HG03520 (cell line): ENCODE measurements around the gene TPRX1.
"Not testable (repeated sequence)": the region's sequence is repeated elsewhere in the genome, so short reads cannot be mapped to it uniquely, and the experiment has no call there.

ENCODE experiments used
- ATAC-seq: cut with Tn5 transposase; IDR thresholded peaks from one replicate; pipeline ENCODE4 v1.9.1; 2021; ENCODE audit warnings: mild to moderate bottlenecking, moderate library complexity; ENCODE audit not compliant: unreplicated experiment

The TPRX1 gene

GRCh38 chr19:47802521-47803043 is 1.8 kb downstream of the TPRX1 start:
- ATAC-seq: no peak

- ATAC-seq: no peak
These were observed 3.1 kb downstream of the TPRX1 start for GRCh38 chr19:47801270-47801669.

DNA sequence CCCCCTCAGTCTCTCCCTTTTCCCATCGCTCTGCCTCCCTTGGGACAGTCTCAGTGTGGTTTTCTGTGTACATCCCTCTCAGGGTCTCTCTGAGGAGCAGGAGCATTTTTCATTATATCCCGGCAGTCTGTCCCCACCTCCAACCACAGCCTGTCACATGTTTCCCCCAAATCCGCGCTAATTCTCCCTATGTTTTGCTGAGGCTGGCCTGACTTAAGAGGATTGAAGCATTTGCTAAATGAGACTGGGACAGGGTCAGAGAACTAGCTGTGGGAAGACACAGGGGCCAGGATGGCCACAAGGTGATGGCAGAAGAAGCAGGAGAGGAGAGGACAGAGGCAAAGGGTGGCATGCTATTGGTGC is 5.5 kb downstream of the TPRX1 start:
- ATAC-seq: no peak

DNA sequence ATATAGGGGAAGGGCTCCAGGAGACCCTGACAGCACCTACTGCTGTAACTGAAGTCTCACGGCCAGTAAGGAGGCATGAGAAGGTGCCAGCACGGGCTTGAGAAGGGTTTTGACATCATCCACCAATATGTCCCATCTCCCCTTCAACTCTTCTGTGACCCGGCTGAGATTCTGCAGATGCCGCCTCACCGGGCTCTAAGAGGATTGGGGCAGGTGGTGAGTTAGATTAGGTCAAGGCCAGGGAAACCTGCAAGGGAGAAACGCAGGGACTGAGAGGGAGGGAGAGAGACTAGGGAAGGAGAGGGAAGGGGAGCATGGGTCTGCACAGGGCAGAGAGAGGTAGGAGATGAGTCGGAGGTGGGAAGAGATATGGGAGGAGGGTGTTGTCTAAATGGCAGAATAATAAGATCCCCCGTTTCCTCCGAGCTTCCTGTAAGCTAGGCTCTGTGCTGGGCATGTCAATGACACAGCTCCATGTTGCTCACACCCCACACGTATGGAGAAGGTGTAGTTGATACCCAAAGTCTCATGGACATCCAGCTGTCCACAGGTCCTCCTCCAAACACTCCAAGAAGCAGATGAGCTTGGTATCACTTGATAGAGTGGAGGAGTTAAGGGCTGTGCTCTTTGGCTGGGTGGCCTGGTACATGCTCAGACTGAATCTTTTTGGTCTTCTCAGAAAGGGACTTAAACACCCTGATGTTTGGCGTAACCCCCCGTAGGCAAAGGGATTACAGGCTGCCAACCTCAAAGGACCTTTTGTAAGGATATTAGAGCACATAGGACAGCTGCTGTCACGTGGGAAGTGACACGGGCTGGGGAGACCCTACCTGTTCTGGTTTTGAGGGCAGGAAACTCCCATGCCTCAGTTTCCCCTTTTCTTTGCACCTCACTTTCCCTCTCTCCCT is 6.1 kb downstream of the TPRX1 start:
- no peak for ATAC-seq

DNA sequence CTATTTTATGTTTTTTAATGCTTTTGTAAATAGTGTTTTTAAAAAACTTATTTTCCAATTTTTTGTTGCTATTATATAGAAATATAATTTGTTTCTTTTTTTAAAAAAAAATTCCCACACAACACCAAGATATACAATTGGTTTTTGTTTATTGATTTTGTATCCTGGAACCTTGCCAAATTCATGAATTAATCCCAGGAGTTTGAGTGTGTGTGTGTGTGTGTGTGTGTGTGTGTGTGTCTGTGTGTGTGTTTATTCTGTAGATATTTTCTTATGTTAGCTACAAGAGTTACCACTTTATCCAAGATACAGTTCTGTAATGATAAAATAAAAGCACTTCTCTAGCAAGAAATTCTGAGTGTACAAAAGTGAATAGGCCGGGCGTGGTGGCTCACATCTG is 7.6 kb downstream of the TPRX1 start:
- ATAC-seq: no peak

DNA sequence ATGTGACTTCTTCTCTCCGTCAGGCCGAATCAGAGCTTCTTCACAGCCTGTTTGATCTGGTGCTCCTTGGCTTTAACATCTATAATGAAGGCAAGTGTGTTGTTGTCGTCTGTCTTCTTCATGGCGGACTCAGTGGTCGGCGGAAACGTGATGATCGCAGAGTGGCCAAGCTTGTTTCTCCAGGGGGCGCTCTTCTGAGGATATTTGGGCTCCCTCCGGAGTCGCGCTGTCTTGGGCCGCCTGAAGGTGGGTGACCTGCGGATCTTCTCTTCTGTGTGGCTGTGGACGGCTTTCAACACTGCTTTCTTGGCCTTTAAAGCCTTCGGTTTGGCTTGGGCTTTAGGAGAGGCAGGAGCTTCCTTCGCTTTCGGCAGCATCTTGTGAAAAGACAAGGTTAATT is 9.8 kb downstream of the TPRX1 start:
- no peak for ATAC-seq

GRCh38 chr19:47792616-47793015 is 11.7 kb downstream of the TPRX1 start:
- no peak for ATAC-seq

- ATAC-seq: no peak
These were observed 13.9 kb downstream of the TPRX1 start for GRCh38 chr19:47790398-47790814.

DNA sequence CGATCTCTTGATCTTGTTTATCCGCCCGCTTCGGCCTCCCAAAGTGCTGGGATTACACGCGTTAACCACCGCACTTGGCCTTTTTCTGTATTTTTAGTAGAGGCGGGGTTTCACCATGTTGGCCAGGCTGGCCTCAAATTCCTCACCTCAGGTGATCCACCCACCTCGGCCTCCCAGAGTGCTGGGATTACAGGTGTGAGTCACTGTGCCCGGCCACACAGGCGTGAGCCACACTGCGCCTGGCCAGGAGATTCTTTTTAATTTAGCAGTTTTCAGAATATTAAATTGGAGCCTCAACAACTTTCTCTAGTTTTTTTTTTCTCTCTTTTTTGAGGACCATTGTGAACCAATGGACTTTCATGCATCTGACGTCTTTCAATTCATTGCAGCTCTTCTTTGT is 14.5 kb downstream of the TPRX1 start:
- not testable (repeated sequence) for ATAC-seq

DNA sequence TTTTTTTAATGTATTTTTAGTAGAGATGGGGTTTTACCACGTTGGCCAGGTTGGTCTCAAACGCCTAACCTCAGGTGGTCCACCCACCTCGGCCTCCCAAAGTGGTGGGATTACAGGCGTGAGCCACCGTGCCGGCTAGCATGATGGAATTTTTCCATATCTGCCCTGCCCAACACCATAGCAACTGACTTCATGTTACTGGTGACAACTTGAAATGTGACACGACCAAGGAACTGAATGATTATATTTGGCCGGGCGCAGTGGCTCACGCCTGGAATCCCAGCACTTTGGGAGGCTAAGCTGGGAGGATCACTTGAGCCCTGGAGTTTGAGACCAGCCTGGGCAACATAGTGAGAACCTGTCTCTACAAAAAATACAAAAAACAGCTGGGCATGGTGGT is 17.0 kb downstream of the TPRX1 start:
- ATAC-seq: not testable (repeated sequence)

GRCh38 chr19:47786566-47786965 is 17.8 kb downstream of the TPRX1 start:
- no peak for ATAC-seq

GRCh38 chr19:47781590-47782262 is 22.6 kb downstream of the TPRX1 start:
- no peak for ATAC-seq

DNA sequence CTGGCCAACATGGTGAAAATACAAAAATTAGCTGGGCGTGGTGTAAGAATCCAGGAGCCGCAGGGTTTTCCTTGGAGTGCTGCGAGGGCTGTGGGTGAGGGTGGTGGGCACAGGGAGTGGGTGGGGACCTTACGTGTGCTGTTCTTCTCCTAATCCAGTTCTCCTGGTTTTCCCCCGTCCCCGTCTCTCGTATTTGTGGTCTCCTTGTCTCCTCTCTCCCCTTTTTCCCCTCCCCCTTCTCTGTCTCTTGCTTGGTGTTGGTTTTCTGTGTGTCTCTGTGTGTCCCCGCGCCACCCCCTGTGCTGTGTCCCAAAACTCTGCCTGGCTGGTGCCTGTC is 24.2 kb downstream of the TPRX1 start:
- ATAC-seq: no peak

DNA sequence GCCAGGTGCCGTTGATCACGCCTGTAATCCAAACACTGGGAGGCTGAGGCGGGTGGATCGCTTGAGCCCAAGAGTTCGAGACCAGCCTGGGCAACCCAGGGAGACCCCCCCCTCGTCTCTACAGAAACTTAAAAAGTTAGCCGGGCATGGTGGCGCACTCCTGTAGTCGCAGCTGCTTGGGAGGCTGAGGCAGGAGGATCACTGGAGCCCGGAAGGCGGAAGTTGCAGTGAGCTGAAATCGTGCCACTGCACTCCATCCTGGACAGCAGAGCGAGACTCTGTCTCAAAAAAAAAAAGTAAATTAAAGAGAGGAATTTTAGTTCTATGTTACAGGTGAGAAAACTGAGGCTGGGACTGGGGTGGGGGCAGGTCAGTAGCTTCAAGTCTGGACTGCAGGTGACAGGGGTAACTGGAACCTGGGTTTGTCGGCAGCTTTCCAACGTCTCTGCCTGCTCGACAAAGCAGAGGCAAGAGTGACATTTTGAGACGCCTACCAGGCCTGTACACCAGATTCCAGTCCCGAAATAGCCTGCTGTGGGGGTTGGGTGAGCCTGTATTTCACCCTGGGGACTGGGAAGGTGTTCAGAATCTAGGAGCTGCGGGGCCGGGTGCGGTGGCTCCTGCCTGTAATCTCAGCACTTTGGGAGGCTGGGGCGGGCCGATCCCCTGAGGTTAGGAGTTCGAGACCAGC is 24.7 kb downstream of the TPRX1 start:
- no peak for ATAC-seq

DNA sequence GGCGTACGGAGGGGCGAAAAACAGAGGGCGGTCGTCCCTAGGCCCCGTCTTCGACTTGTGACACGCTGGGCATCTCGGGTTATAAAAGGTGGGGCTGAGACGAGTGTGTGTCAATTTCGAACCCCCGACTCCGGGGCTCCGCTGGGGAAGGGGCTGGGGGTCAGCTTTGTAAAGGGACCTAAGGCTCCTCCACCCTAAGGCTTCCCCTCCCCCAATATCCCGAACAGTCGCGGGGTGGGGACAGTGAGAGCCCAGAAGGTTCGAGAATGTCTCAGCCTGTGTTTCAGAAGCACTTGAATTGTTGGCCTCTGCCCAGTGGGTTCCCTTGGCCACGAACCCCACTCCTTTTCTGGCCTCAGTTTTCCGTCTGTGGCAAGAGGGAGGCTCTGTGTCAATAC is 25.4 kb downstream of the TPRX1 start:
- no peak for ATAC-seq

DNA sequence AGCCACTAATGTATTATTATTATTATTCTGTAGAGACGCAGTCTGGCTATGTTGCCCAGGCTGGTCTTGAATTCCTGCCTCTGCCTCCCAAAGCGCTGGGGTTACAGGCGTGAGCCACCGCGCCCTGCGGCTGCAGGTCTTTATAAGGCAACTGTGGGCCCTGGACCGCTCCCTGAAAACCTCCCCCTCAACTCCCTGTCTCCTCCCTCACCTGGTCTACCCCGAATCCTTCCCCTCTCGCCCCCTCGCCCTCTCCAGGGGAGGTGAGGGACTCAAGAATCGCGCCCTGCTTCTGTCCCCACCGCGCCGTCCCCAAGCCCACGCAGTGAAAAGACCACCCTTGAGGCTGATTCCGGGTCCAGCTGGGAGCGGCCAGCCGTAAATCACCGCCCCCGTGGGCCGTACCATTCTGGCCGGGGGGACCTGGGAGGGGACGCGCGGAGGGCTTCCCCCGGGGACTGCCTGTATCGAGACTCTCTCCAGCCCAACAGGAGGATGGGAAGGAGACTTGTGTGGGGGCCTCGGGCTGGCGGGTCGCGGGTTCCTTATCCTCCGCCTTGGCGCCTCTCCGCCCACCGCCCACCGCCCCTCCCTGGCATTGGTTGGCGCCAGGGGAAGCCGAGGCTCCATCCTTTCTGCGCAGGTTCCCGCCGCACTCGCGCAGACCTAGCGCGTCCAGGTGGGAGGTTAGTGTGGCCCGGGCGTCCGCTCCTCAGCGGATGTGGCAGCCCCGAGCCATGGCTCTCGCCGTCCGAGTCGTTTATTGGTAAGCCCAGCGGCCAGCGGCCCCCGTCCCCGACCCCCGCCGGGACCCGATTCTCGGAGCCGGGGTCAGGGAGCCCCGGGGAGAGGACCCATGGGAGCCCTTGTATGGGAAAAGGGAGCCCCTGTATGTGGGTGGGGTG is 26.1 kb downstream of the TPRX1 start, which contains the start of gene SELENOW:
SELENOW (plus strand) TSS at position 655 of the 905 bp plus-strand sequence; CDS start at position 738, 83 bp downstream.
- ATAC-seq: peak; percentile 67

DNA sequence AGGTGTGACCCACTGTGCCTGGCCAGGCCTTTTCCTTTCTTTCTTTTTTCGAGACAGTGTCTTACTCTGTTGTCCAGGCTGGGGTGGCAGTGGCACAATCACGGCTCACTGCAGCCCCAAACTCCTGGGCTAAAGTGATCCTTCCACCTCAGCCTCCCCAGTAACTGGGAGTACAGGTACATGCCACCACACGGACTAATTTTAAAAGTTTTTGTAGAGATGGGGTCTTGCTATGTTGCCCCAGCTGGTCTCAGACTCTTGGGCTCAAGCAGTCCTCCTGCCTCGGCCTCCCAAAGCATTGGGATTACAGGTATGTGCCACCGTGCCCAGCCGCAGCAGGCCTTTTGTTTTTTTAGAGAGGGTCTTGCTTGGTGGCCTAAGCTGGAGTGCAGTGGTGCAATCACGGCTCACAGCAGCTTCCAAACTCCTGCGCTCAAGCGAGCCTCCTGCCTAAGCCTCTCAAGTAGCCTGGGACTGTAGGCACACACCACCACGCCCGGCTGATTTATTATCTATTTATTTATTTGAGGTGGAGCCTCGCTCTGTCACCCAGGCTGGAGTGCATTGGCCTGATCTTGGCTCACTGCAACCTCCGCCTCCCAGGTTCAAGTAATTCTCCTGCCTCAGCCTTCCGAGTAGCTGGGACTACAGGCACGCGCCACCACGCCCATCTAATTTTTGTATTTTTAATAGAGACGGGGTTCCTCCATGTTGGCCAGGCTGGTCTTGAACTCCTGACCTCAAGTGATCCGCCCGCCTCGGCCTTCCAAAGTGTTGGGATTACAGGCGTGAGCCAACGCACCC is 26.9 kb downstream of the TPRX1 start:
- not testable (repeated sequence) for ATAC-seq

GRCh38 chr19:47776568-47776967 is 27.8 kb downstream of the TPRX1 start:
- ATAC-seq: no peak

GRCh38 chr19:47771291-47771690 is 33.1 kb downstream of the TPRX1 start:
- not testable (repeated sequence) for ATAC-seq

DNA sequence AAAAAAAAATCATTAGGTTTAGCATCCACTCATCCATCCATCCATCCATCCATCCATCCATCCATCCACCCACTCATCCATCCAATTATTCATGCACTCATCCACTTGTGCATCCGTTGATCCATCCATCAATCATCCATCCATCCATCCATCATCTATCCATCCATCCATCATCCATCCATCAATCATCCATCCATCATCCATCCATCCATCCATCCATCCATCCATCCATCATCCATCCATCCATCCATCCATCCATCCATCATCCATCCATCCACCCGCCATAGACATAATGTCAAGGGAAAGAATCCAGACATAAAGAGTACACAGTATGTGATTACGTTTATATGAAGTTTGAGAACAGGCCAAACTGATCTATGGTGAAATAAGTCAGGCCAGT is 34.8 kb downstream of the TPRX1 start:
- ATAC-seq: no peak
